GM20000 (cell line): ENCODE measurements around the gene FAM107A.

Experiments used
- DNase-seq: peaks from one replicate; pipeline ENCODE4 v3.0.0; 2012; ENCODE audit warnings: low spot score
- CTCF ChIP-seq: IDR thresholded peaks from 2 replicates; pipeline ENCODE4 v1.5.1; 2012; ENCODE audit warnings: mild to moderate bottlenecking, control low read depth; ENCODE audit errors: extremely low read depth, missing control alignments

The FAM107A gene

GRCh38 chr3:58577269-58577821 is at the start of gene FAM107A:
FAM107A (minus strand) TSS chr3:58577391; CDS start chr3:58569860, 7,531 bp downstream.
- DNase-seq = no peak
- TF ChIP-seq CTCF = no peak

- no peak for DNase-seq
- TF ChIP-seq CTCF = no peak
These were observed 48.1 kb upstream of the FAM107A start for GRCh38 chr3:58625196-58625824.

- no peak for DNase-seq
- no peak for TF ChIP-seq CTCF
These were observed 47.4 kb upstream of the FAM107A start for GRCh38 chr3:58624550-58624949.

- no peak for DNase-seq
- TF ChIP-seq CTCF = no peak
These were observed 46.8 kb upstream of the FAM107A start for GRCh38 chr3:58623961-58624360.

- no peak for DNase-seq
- TF ChIP-seq CTCF = no peak
These were observed 46.3 kb upstream of the FAM107A start for GRCh38 chr3:58623478-58623877.

- no peak for TF ChIP-seq CTCF
- DNase-seq = no peak
These were observed 45.7 kb upstream of the FAM107A start for GRCh38 chr3:58622892-58623291.

GRCh38 chr3:58622436-58622835 is 45.2 kb upstream of the FAM107A start:
- DNase-seq = no peak
- no peak for TF ChIP-seq CTCF
